KMS-11 (cell line): ENCODE results near the gene EPHX1.

Experiments used
- H2AFZ ChIP-seq: fragments of 200-600 bp; sonication (generic); 2 replicates; pipeline ENCODE4 v1.6.1; 2016; ENCODE audit warnings: antibody characterized with exemption, mixed run types, low read depth
- H3K27ac ChIP-seq: fragments of 200-600 bp; sonication (generic); 2 replicates; pipeline ENCODE4 v1.6.1; 2016; ENCODE audit warnings: mild to moderate bottlenecking, mixed run types
- H3K27me3 ChIP-seq: fragments of 200-600 bp; sonication (generic); 2 replicates; pipeline ENCODE4 v1.6.1; 2017; ENCODE audit warnings: mild to moderate bottlenecking, low read depth, mixed run types, moderate library complexity; ENCODE audit not compliant: insufficient read depth
- H3K36me3 ChIP-seq: fragments of 200-600 bp; sonication (generic); 2 replicates; pipeline ENCODE4 v1.6.1; 2017; ENCODE audit warnings: mild to moderate bottlenecking, mixed run types; ENCODE audit not compliant: insufficient read depth
- H3K4me1 ChIP-seq: fragments of 200-600 bp; sonication (generic); 2 replicates; pipeline ENCODE4 v1.6.1; 2016; ENCODE audit warnings: mild to moderate bottlenecking, low read depth, mixed run types; ENCODE audit not compliant: poor library complexity, severe bottlenecking
- H3K4me2 ChIP-seq: fragments of 200-600 bp; sonication (generic); 2 replicates; pipeline ENCODE4 v1.7.0; 2016; ENCODE audit warnings: mild to moderate bottlenecking, mixed run types
- H3K4me3 ChIP-seq: fragments of 200-600 bp; sonication (generic); IDR thresholded peaks from 2 replicates; pipeline ENCODE4 v1.6.1; 2017; ENCODE audit warnings: low read depth, low read length, mixed read lengths; ENCODE audit not compliant: insufficient read depth
- H3K79me2 ChIP-seq: fragments of 200-600 bp; sonication (generic); 2 replicates; pipeline ENCODE4 v1.6.1; 2016; ENCODE audit warnings: low read depth, mixed run types; ENCODE audit not compliant: insufficient read depth
- H3K9ac ChIP-seq: fragments of 200-600 bp; sonication (generic); 2 replicates; pipeline ENCODE4 v1.6.1; 2016; ENCODE audit warnings: mild to moderate bottlenecking, mixed run types
- H4K20me1 ChIP-seq: fragments of 200-600 bp; sonication (generic); 2 replicates; pipeline ENCODE4 v1.6.1; 2016; ENCODE audit warnings: mild to moderate bottlenecking, mixed run types; ENCODE audit not compliant: insufficient read depth
- TF ChIP-seq, protein P1 (sequence below): fragments of 200-600 bp; sonication (generic); conservative IDR thresholded peaks from 2 replicates; pipeline ENCODE4 v1.6.1; 2017; ENCODE audit warnings: low read depth, mild to moderate bottlenecking, antibody characterized with exemption, low read length, moderate library complexity, mixed read lengths

Gene EPHX1

GRCh38 chr1:225877580-225877979 is 67.7 kb downstream of the EPHX1 start:
- no peaks in the 10 kb centered on the region for H3K36me3 ChIP-seq
- H3K9ac ChIP-seq = no peak overlapping the region
- TF ChIP-seq, protein P1, sequence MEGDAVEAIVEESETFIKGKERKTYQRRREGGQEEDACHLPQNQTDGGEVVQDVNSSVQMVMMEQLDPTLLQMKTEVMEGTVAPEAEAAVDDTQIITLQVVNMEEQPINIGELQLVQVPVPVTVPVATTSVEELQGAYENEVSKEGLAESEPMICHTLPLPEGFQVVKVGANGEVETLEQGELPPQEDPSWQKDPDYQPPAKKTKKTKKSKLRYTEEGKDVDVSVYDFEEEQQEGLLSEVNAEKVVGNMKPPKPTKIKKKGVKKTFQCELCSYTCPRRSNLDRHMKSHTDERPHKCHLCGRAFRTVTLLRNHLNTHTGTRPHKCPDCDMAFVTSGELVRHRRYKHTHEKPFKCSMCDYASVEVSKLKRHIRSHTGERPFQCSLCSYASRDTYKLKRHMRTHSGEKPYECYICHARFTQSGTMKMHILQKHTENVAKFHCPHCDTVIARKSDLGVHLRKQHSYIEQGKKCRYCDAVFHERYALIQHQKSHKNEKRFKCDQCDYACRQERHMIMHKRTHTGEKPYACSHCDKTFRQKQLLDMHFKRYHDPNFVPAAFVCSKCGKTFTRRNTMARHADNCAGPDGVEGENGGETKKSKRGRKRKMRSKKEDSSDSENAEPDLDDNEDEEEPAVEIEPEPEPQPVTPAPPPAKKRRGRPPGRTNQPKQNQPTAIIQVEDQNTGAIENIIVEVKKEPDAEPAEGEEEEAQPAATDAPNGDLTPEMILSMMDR = peak; percentile 59
- H3K4me2 ChIP-seq = no peak overlapping the region
- H3K27ac ChIP-seq = no peak overlapping the region
- H3K79me2 ChIP-seq = peaks cover 30% of the 10 kb centered on the region; the same call in 1 of the 2 replicates
- no peak overlapping the region for H3K4me3 ChIP-seq
- H2AFZ ChIP-seq = no peak overlapping the region
- H3K27me3 ChIP-seq = no peaks in the 10 kb centered on the region
- H3K4me1 ChIP-seq = peaks cover 55% of the 10 kb centered on the region
- H4K20me1 ChIP-seq = no peaks in the 10 kb centered on the region

- Histone ChIP-seq H3K79me2 (peaks cover 30% of the 10 kb centered on the region; the same call in 1 of the 2 replicates), H3K9ac (no peak overlapping the region), H3K27ac (no peak overlapping the region), H3K27me3 (no peaks in the 10 kb centered on the region), H3K36me3 (no peaks in the 10 kb centered on the region), H3K4me1 (peaks cover 58% of the 10 kb centered on the region), H3K4me2 (peak overlapping the region; percentile 7; the same call in 1 of the 2 replicates), H4K20me1 (no peaks in the 10 kb centered on the region), H3K4me3 (no peak overlapping the region), H2AFZ (no peak overlapping the region)
- TF ChIP-seq, protein P1 = no peak
These were observed 68.4 kb downstream of the EPHX1 start for GRCh38 chr1:225878282-225878681.

DNA sequence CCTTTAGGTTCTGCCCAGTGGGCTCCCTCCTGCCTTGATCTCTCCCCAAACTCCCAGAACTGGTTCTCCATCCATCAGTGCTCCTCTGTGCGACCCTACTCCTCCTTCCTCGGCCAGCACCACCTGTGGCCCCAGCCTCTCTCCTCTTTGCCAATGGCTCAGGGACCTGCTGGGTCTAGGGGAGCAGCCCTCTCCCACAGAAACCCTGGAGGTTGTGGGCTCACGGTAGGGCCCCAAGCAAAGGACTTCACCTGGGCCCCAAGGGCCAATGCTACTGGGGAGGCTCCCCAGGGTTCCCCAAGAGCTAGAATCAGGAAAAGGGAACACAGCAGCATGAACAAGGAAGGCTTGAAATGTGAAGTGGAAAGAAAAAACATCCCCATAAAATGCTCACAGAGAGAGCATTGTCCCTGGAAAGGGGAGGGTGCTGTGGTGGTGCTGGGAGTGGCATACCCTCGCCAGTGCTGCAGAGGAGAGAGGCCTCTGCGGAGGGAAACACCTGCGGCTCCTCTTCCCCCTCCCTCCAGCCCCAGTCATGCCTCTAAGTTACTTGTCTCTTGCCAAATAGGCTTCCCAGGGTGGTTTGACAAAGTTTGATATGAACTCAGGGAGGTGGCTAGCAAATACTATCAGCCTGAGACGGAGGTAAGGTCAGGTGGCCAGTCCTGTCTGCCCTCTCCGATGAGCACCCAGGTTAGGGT is 69.7 kb downstream of the EPHX1 start:
- no peak overlapping the region for H2AFZ ChIP-seq
- no peaks in the 10 kb centered on the region for H4K20me1 ChIP-seq
- H3K4me1 ChIP-seq = peaks cover 70% of the 10 kb centered on the region
- peak overlapping the region; percentile 77; the same call in 1 of the 2 replicates for H3K9ac ChIP-seq
- H3K79me2 ChIP-seq = peaks cover 30% of the 10 kb centered on the region; the same call in 1 of the 2 replicates
- no peaks in the 10 kb centered on the region for H3K36me3 ChIP-seq
- peak overlapping the region; percentile 82 for H3K27ac ChIP-seq
- TF ChIP-seq, protein P1 = no peak
- H3K4me2 ChIP-seq = peak overlapping the region; percentile 90
- H3K27me3 ChIP-seq = no peaks in the 10 kb centered on the region
- H3K4me3 ChIP-seq = no peak overlapping the region

- Histone ChIP-seq H3K4me1 (peaks cover 70% of the 10 kb centered on the region), H3K9ac (peak overlapping the region; percentile 77; the same call in 1 of the 2 replicates), H4K20me1 (no peaks in the 10 kb centered on the region), H3K4me2 (peak overlapping the region; percentile 90), H3K36me3 (no peaks in the 10 kb centered on the region), H3K79me2 (peaks cover 30% of the 10 kb centered on the region; the same call in 1 of the 2 replicates), H3K4me3 (no peak overlapping the region), H2AFZ (no peak overlapping the region), H3K27me3 (no peaks in the 10 kb centered on the region), H3K27ac (peak overlapping the region; percentile 82)
- TF ChIP-seq, protein P1 = no peak
These were observed 70.3 kb downstream of the EPHX1 start for GRCh38 chr1:225880222-225880588.
